ENCODE data around the gene MUC4.

MUC4 gene

GRCh38 chr3:195708061-195708460 is 103.7 kb downstream of the MUC4 start:
- H3K27me3 ChIP-seq (ENCODE audit: insufficient read depth, low read depth): no peaks in the 10 kb centered on the region
- H4K20me1 ChIP-seq (ENCODE audit: insufficient read depth): no peaks in the 10 kb centered on the region
- H3K27ac ChIP-seq: no peak overlapping the region
- H3K4me1 ChIP-seq (ENCODE audit: low read depth, poor library complexity, severe bottlenecking): no peaks in the 10 kb centered on the region
- no peak overlapping the region for H3K4me3 ChIP-seq (IDR thresholded peaks at IDR 0.05; ENCODE audit: insufficient read depth, low read depth, low read length)
- no peak overlapping the region for H3K4me2 ChIP-seq
- H3K9ac ChIP-seq: no peak overlapping the region
- TF ChIP-seq CTCF (conservative IDR thresholded peaks at IDR 0.05; ENCODE audit: low read depth, low read length): no peak
- no peak overlapping the region for H2AFZ ChIP-seq (ENCODE audit: low read depth)
- H3K36me3 ChIP-seq (ENCODE audit: insufficient read depth): no peaks in the 10 kb centered on the region
- no peaks in the 10 kb centered on the region for H3K79me2 ChIP-seq (ENCODE audit: insufficient read depth, low read depth)

DNA sequence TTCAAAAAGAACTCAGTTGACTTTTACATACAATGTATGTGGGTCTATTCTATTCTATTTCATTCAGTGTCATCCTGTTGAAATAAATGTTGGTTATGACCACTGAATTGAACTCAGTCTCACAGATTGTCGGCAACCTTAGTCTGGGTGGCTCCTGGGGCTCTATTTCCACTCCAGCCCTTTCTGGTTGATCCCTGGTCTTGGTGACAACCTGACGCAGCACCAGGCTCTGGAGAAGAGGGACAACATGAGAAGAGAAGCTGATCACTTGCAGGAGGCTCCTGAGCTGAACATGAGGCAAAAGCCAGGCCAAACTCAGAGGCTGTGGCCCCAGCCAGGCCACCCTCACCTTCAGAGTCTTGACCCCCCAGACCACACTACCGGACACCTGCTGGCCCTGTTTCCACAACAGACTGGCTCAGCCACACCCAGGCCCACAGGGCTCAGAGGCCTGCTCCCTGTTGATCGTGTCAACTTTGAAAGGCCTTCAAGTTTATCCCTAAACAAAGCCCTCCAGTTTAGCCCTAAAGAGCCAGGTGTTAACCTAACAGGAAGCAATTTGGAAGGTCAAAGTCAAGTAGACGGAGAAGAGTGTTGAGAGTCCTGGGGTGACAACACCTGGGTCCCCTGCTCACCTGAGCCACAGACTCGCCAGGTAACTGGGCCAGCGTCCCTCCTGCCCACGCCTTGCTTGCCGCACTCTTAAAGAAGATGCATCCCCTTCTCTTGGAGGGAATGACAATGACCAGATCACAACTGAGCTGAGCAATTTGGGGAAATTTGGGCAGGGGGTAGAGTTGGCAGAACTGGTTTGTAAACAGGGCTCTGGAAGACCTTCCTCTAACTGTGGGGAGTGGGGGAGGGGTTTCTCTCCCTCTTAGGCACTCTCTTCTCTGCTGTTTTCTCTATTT is 106.4 kb downstream of the MUC4 start:
- H2AFZ ChIP-seq (ENCODE audit: low read depth): no peak overlapping the region
- H4K20me1 ChIP-seq (ENCODE audit: insufficient read depth): no peaks in the 10 kb centered on the region
- H3K9ac ChIP-seq: no peak overlapping the region
- no peak for TF ChIP-seq CTCF (conservative IDR thresholded peaks at IDR 0.05; ENCODE audit: low read depth, low read length)
- no peak overlapping the region for H3K27ac ChIP-seq
- H3K4me3 ChIP-seq (IDR thresholded peaks at IDR 0.05; ENCODE audit: insufficient read depth, low read depth, low read length): no peak overlapping the region
- no peaks in the 10 kb centered on the region for H3K27me3 ChIP-seq (ENCODE audit: insufficient read depth, low read depth)
- no peaks in the 10 kb centered on the region for H3K79me2 ChIP-seq (ENCODE audit: insufficient read depth, low read depth)
- no peaks in the 10 kb centered on the region for H3K4me1 ChIP-seq (ENCODE audit: low read depth, poor library complexity, severe bottlenecking)
- no peaks in the 10 kb centered on the region for H3K36me3 ChIP-seq (ENCODE audit: insufficient read depth)
- H3K4me2 ChIP-seq: no peak overlapping the region

DNA sequence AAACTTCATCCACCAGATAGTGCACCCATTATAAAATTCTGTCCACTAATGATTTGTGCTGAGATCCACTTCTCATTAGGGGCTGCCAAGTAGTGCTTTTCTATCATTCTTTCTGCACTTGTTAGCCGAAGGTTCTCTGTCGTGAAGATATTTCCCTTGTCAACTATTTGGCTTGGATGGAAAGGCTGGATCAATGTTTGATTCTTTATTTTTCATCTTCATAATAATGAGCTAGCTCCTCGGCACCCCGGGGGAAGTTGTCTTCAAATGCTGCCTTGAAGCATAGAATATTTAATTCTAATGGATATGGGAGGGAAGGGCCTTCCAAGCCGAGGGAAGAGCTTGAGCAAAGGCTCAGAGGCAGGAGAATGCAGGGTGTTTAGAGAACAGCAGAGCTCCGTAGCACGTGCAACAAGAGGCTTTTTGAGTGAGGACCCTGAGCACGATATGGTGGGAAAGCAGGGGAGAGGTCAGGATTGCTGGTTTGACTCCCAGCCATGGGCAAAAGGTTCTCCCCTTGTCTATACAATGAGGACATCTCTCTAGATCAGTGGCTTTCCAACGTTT is 107.2 kb downstream of the MUC4 start:
- H3K4me3 ChIP-seq (IDR thresholded peaks at IDR 0.05; ENCODE audit: insufficient read depth, low read depth, low read length): no peak overlapping the region
- H3K79me2 ChIP-seq (ENCODE audit: insufficient read depth, low read depth): no peaks in the 10 kb centered on the region
- no peak overlapping the region for H3K9ac ChIP-seq
- no peaks in the 10 kb centered on the region for H4K20me1 ChIP-seq (ENCODE audit: insufficient read depth)
- no peaks in the 10 kb centered on the region for H3K36me3 ChIP-seq (ENCODE audit: insufficient read depth)
- no peak overlapping the region for H3K4me2 ChIP-seq
- no peak overlapping the region for H3K27ac ChIP-seq
- H3K4me1 ChIP-seq (ENCODE audit: low read depth, poor library complexity, severe bottlenecking): no peaks in the 10 kb centered on the region
- TF ChIP-seq CTCF (conservative IDR thresholded peaks at IDR 0.05; ENCODE audit: low read depth, low read length): no peak
- no peaks in the 10 kb centered on the region for H3K27me3 ChIP-seq (ENCODE audit: insufficient read depth, low read depth)
- H2AFZ ChIP-seq (ENCODE audit: low read depth): no peak overlapping the region

- Histone ChIP-seq H4K20me1 (ENCODE audit: insufficient read depth) (no peaks in the 10 kb centered on the region), H3K27ac (no peak overlapping the region), H3K79me2 (ENCODE audit: insufficient read depth, low read depth) (no peaks in the 10 kb centered on the region), H3K4me1 (ENCODE audit: low read depth, poor library complexity, severe bottlenecking) (no peaks in the 10 kb centered on the region), H3K27me3 (ENCODE audit: insufficient read depth, low read depth) (no peaks in the 10 kb centered on the region), H2AFZ (ENCODE audit: low read depth) (no peak overlapping the region), H3K36me3 (ENCODE audit: insufficient read depth) (no peaks in the 10 kb centered on the region), H3K4me2 (no peak overlapping the region), H3K9ac (no peak overlapping the region), H3K4me3 (IDR thresholded peaks at IDR 0.05; ENCODE audit: insufficient read depth, low read depth, low read length) (no peak overlapping the region)
- no peak for TF ChIP-seq CTCF (conservative IDR thresholded peaks at IDR 0.05; ENCODE audit: low read depth, low read length)
Observed at GRCh38 chr3:195703776-195704175, 108.0 kb downstream of the MUC4 start.
